Transverse colon (tissue), 3 donors: ENCODE measurements around the gene NRP1.

Source experiments
- CTCF ChIP-seq, 5 experiments: fragments of 200-600 bp in 3 of 5; fragments of 450-650 bp in 2 of 5; sonication (generic) in 3 of 5; IDR thresholded peaks; 1 replicate in 2 of 5; 2 replicates in 3 of 5; pipeline ENCODE4 v1.5.1; 2016 to 2017; ENCODE audit warnings: antibody characterized with exemption in 5 of 5, inconsistent platforms in 3 of 5, mild to moderate bottlenecking in 2 of 5, moderate library complexity in 1 of 5
- POLR2A ChIP-seq: fragments of 450-650 bp; IDR thresholded peaks from one replicate; pipeline ENCODE4 v1.6.1; 2016; ENCODE audit warnings: antibody characterized with exemption, mild to moderate bottlenecking, moderate library complexity

GRCh38 chr10:33274096-33274785 lies 60.2 kb downstream of the NRP1 start:
- TF ChIP-seq CTCF (IDR thresholded peaks at IDR 0.05), result no peak
- TF ChIP-seq POLR2A, result no peak
